Sigmoid colon (tissue), 3 donors: ENCODE results near the gene C18orf32.
"Not testable (repeated sequence)": the region's sequence is repeated elsewhere in the genome, so short reads cannot be mapped to it uniquely, and the experiment has no call there.

Source experiments
- CTCF ChIP-seq, 4 experiments: fragments of 450-650 bp in 3 of 4; fragments of 200-600 bp in 1 of 4; IDR thresholded peaks; one replicate each; pipeline ENCODE4 v1.5.1; 2016 to 2019; ENCODE audit warnings: antibody characterized with exemption in 4 of 4, mild to moderate bottlenecking in 3 of 4, moderate library complexity in 2 of 4
- POLR2A ChIP-seq, 2 donors: fragments of 450-650 bp; IDR thresholded peaks; one replicate each; pipeline ENCODE4 v1.6.1; 2016; ENCODE audit warnings: antibody characterized with exemption in 2 of 2, mild to moderate bottlenecking in 2 of 2, moderate library complexity in 2 of 2

- TF ChIP-seq CTCF, POLR2A (IDR thresholded peaks at IDR 0.05): not testable (repeated sequence)
Measured at GRCh38 chr18:49523580-49524093, 36.6 kb upstream of the C18orf32 start.
